ENCODE results near the gene PPP5C.
"Not testable (repeated sequence)": the region's sequence is repeated elsewhere in the genome, so short reads cannot be mapped to it uniquely, and the experiment has no call there.

Gene PPP5C

DNA sequence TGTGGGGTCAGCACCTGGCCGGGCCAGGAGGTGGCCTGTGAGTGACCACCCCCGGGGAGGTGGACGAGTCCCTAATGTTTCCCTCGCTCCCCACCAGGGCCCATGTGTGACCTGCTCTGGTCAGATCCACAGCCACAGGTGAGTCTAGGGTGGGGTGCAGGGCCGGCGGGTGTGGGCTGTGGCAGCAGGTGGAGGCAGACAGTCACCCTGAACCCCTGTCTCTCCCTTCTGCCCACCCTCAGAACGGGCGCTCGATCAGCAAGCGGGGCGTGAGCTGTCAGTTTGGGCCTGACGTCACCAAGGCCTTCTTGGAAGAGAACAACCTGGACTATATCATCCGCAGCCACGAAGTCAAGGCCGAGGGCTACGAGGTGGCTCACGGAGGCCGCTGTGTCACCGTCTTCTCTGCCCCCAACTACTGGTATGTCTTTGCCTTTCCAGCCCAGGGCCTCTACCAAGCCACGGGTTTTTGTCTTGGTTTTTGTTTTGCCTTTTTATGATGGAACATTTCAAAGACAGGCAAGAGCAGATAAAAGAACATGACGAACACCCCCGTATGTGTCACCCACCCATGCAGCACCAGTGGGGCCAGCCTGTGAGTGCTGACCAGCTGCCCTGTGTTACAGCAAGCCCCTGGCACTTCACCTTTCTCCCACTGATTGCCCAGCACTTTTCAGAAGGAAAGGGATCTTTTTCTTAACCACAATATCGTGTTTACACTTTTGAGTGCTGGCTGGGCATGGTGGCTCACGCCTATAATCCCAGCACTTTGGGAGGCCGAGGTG, 41.6 kb downstream of the PPP5C start:
- DNase-seq = no peak

DNA sequence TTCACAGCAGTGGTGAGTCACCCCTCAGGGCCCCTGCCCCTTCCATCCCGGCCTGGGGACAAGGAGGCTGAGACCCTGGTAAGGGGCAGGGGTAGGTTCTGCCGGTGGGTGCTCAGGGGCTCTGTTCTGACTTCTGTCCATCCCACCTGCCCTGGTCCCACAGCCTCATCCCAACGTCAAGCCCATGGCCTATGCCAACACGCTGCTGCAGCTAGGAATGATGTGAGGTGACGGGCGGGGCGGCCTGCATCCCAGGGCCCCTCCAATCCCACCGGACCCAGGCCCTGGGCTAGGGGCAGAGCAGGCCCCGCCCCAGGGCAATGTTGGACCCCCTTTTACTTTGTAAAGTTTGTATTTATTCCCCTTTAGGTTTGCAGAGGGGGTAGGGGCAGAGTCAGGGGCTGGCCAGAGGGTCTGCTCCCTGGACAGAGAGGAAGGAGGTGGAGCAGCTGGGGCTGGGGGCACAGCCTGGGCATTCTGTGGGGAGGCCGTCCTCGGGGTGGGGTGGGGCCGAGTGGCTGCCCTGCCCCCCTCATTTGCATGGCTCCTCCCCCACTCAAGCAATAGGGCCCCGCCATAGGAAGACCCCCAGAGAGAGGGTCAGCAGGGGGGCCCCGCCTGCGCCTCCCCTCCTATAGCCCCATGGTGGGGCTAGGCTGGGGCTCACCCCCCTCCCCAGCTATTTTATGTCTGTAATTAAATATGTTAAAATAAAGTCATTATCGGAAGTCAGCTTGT, 43.4 kb downstream of the PPP5C start:
- DNase-seq = no peak

DNA sequence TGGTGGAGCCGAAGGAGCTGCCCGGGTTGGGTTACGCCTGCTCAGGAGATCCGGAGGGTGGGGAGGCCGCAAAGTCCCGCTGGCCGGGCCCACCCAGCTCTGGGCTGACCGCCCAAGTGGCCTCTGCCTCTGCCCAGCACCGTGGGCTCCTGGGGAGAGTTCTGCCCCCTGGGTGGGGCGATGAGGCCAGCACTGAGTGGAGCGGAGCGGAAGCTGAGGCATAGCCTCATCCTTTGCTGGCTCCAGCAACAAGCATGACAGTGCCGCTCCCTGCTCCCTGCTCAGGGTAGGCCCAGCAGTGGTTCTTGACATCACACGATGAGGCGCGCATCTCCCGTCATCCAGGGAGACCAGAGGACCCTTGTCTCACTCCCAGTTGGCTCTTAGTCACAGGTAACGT, 44.0 kb downstream of the PPP5C start:
- DNase-seq = no peak

DNA sequence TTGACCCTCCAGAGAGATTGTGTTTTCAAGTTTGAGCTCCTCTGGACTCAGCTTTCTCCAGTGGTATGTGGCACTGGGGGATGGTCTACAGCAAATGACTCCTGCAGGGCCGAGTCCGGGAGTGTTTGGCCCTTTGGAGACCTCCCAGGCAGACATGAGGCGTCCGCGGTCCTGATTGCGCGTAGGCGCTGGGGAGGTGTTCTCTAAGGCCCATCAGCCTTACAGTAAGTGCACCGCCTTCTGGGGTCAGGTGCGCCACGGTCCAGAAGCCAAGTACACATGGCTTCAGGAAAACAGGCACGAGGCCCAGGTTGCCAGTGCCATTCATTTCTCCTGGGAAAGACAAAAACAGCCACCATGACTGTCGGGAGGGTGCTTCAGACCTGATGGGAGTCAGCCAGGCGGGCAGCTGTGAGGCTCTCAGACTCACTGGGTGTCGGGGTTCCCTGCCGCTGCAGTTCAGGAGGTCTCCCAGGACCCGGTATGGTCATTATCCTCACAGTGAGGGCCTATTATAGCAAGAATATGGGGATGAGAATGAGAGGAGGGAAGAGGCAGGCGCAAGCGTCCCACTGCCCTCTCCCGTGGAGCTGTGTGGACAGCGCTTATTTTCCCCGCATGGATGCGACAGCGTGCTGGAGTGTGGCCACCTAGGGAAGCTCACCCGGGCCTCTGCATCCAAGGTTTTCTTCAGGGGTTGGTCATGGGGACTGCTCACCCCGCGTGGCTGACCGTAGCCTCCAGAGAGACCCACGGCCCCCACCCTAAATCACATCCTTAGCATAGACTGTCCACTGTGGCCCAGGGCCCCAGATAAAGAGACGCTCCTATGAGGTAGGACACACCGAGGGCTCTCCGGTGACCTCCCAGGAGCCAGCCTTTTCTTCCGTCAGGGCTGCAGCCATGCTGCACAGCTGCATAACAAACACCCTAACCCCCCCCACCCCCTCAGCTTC, 44.7 kb downstream of the PPP5C start:
- no peak for DNase-seq

DNA sequence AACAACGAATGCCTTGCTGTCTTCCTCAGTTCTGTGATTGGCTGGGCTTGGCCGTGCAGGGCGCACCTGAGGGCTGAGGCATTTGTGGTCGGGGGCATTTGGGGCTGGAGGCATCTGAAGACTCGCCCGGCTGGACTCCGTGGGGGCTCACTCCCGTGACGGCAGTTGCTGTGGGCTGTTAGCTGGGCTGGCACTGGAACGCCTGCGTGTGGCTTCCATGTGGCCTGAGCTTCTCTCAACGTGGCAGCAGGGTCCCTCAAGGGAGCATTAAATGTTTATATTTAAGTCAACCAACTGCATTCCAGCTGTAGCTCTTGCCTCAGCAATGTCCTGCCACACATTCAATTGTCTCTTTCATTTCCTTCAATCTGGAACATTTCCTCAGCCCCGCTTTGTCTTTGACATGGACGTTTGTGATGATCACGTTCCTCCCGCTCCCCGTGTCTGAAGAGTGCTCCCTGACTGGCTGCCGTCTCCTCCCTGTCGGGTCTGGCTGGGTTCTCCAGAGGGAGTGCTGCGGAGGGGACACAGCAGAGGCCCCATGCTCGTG, 45.4 kb downstream of the PPP5C start:
- DNase-seq = no peak

DNA sequence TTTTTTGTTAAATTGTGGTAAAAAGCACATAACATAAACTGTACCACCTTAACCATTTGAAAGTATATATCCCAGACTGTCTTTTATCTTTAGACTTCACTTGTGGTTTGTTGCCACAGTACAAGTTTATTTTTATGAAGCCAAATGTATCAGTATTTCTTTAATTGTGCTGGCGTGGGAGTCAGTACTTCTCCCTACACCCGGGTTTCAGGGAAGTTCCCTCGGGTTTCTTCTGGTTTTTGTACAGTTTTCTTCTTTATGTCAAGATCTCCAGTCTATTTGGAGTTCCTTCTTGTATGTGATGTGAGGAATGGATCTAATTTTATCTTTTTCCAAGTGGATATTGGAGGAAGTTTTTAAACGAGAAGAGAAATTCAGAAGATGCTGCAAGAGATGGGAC, 46.0 kb downstream of the PPP5C start:
- no peak for DNase-seq

DNA sequence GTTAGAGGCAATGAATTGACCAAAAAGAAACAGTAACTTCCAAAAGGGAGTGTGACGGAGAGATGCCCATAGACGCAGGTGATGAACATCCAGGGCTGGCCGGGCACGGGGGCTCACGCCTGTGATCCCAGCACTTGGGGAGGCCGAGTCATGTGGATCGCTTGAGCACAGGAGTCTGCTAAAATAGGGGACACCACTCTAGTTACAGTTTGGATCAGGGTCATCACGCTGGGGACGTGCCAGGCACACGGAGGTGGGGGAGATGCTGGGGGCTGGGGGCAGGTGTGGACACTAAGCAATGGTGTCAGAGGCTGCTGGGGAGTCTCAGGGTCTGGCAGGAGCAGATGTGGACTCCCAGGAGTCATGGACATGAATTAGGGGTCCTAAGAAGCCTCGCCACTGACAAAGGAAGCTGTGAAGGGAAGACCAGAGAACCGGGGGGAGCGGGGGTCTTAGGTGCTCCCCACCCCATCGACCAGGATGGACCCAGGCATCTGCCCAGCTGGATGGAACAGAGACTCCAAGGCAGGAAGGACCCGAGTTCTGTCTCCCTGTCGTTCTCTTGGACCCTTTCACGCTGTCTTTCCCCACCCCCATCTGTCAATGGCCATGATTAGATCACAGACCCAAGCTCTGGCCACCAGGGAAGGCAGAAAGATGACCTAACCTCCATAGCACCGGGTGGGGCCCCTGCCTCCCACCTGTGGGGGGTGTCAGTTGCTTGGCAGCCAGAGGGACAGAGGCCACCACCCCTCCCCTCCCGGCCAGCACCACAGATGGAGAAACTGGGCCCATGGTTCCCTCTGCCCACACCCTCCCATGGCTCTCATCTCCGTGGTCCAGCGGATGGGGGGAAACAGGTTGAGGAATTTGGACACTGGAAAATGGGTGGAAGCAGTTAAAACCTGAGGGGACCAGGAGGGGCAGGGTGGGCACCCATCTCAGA, 46.8 kb downstream of the PPP5C start:
- DNase-seq = no peak

DNA sequence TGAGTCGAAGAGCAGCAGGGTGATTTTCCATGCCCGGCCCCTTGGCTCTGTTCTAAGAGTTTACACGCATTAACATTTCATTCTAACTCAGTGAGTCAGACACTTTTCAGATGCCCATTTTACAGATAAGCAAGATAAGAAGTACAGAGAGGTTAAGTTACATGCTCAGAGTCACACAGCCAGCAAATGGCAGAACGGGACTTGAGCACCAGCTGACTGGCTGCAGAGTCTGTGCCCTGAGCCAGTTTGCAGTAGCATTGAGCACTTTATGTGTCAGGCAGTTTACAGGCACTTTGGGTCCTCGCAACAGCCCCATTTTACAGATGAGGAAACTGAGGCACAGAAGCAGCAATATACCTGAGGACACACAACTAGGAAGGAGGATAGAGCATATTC, 47.5 kb downstream of the PPP5C start:
- no peak for DNase-seq

DNA sequence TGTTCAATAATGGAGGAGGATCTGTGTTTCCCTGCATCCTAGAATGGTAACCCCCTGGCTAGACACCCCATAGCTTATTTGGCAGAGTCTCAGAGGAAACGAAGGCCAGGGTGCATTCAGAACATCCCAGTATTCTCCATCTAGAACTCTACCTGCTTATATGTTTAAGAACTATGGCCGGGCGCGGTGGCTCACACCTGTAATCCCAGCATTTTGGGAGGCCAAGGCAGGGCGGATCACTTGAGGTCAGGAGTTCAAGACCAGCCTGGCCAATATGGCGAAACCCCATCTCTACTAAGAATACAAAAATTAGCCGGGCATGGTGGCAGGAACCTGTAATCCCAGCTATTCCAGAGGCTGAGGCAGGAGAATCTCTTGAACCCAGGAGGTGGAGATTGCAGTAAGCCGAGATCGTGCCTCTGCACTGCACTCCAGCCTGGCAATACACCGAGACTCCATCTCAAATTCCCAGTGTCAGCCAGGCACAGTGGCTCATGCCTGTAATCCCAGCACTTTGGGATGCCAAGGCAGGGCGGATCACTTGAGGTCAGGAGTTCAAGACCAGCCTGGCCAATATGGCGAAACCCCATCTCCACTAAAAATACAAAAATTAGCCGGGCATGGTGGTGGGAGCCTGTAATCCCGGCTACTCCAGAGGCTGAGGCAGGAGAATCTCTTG, 51.1 kb downstream of the PPP5C start:
- DNase-seq = not testable (repeated sequence)

DNA sequence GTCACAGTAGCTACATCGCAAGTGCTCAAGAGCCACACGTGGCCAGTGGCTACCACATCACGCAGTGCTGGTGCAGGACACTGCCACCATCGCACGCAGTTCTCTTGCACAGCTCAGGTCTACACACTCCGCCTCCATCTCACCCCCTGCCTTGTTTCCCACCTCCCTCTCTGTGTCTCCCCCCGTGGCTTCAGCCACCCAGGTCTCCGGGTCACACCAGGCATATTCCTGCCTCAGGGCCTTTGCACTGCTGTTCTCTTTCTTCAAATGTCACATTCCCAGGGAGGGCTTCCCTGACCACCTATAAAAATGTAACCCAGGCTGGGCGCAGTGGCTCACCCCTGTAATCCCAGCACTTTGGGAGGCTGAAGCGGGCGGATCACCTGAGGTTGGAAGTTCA, 55.8 kb downstream of the PPP5C start:
- no peak for DNase-seq

DNA sequence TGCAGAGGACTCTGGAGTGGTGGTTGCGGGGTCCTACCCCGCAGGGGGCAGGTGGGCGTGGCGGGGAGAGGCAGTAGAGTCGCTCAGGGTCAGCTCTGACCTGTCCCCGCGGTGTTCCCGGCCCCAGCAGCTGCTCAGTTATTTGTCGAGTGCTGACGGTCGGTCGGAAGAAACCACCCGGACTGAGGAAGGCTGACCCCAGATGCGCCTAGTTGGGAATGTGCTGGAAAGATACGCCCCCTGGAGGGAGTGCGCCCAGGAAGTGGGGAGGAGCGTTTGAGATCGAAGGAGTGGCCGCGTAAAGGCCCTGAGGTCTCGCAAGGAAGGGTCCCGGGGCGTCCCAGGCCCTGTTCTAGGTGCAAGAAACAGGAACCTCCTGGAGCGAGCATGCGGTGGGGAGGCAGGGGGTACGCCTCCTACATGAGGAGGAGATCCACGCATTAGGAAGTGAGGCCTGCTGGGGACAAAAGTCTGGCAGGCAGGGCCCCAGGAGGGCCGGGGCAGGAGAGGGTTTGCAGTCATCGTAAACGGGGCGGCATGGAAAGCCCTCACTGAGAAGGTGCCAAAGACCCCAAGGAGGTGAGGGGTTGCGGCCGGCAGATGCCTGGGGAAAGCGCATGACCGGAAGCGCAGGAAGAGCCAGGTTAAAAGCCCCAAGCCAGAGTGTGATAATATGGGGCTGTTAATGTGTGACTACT, 57.3 kb downstream of the PPP5C start:
- DNase-seq = no peak

DNA sequence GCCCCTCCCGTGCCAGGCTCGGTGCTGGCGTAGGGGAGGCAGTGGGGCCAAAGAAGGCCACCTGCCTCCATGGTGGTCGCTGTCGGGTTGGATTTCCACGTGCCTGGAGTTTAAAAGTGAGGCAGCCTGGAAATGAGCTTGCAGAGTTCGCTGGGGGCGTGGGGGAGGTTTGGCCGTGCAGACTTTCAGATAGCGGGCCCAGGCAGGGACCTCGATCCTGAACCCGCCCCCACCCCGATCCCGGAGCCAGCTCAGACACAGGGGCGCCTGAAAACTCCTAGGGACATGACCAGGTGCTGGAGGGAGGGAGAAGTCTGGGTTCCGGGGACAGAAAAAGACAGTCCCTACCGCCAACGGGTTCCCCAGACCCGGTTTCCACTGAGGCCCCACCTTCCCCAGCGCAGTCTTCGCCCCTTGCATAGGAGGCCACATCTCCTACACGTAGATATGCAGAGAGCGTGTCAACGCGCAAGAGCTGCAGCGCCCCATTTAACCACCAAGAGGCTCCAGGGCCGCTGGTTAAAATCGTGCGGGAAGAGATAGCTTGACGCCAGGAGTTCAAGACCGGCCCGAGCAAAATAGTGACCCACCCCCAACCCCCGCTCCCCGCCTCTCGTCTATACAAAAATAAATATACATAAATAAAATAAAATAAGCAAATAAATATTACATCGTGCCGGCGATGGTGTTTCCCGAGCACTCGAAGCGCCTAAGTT, 58.0 kb downstream of the PPP5C start:
- DNase-seq = no peak

DNA sequence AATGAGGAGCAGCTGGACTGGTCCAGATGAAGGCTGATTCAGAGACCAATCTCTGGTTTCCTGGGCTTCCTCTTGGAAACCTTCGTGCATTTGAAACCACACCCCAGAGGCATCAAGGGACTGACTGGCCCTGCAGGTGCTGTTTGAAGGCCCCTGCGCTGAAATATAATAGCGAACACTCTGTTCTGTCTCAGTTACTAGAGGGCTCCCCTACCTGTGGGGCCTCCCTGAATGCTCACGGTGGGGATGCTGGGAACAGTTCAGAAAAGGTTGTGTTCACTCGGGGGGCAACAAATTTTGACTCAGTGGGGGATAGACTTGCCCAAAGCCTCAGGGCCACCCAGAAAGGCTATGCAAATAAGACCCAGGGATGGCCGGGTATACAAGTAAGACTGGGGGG, 60.1 kb downstream of the PPP5C start:
- DNase-seq = no peak

DNA sequence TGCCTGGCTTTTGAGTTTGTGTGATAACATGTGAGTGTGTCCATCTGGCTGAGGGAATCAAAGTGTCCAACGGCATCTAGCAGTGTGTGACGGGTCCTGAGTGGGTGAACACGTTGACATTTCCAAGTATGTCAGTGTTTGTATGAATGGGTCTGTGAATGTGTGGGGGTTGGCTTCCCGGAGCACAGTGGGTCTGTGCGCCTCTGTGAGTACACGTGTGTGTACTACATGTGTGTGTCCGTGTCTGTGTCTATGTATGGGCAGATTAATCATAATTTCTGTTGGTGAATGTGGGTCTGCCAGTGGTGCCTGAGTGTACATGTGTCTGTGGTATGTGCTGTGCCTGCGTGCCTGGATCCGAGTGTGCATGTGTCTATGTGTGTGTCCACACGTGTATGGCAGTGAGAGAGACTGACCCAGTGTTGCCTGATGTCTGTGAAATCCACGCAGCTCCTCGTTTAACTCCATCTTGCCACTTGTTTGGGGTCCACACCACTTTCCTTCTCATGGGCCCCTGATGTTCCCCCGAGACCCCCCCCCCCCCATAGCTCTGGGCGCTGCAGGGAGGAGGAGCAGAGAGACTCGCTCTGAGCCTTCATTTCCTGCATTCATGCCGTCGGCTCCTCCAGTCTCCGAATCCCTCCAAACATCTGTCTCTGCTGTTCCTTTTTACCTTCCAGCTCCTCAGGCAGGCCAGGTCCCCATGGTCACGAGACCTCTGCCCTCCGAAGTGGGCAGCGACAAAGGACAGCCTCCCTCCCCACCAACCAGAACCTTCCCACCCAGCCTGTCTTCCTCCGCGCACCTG, 61.2 kb downstream of the PPP5C start:
- no peak for DNase-seq

DNA sequence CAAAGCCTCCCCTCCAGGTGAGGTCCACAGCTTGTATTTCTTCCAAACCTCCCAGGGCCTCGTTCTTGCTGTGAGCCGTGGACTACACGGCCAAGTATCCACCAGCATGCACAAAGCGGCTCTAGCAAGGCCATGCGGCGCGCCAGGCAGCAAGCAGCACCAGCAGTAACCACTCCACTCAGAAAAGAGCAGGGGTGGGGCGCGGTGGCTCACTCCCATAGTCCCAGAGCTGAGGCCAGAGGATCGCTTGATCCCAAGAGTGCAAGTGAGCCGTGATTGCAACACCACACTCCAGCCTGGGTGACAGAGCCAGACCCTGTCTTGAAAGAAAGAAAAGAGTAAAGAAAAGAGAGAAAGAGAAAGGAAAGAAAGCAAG, 61.8 kb downstream of the PPP5C start:
- DNase-seq = no peak

DNA sequence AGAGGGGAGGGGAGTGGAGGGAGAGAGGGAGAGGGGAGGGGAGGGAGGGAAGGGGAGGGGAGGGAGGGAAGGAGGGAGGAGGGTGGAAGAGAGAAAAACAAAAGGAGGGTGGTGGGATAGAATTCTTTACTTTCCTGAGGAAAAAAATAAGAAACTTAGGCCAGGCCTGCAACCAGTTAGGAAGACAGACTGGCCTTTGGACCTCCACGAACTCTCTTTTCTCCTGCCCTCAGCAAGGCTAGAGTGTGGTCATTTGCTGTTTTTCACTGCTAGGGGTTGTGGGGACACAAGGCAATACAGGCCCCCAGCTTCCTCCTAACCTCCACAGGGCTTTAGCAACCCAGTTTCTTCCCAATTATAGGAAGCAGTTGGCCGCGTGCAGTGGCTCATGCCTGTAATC, 62.3 kb downstream of the PPP5C start:
- no peak for DNase-seq

DNA sequence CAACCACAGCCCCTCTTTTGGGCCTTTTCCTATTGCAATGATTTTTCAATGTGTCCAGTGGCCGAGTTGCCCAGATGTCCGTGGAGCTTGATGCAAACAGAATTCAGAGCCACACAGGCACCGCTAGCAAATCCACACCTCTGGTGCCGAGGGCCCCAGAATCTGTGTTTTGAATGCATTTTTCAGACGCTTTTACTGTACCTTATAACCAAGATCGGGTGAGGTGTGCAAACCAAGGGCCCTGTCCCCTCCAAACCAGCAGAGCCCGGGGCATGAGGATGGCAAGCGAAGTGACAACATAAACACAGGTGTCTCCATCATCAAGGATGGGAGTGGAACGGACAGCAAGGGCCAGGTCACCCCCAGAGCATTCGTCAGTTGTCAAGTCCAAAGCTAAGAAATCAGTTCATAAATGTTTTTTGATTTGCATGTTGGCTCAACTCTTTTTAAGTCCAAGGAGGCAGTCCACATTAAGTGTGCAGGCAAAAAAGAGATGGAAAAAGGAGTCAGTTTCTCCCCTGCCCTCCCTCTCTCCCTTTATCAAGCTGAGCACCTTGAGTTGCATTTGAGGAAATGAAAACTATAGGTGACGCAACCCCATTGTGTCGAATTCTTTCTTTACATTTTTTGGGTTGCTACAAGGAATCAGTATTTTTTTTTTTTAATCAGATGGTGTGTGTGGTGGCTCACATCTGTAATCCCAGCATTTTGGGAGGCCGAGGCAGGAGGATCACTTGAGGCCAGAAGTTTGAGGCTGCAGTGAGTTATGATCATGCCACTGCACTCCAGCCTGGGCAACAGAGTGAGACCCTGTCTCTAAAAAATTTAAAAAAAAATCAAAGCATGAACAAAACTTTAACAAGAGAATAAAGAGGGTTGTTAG, 63.6 kb downstream of the PPP5C start:
- no peak for DNase-seq
